HG03097 (cell line): ENCODE data around the gene CYP3A4.
"Not testable (repeated sequence)": the region's sequence is repeated elsewhere in the genome, so short reads cannot be mapped to it uniquely, and the experiment has no call there.

Experiments
- ATAC-seq: cut with Tn5 transposase; IDR thresholded peaks from one replicate; pipeline ENCODE4 v1.9.1; 2021; ENCODE audit not compliant: unreplicated experiment, low FRiP score

The CYP3A4 gene

DNA sequence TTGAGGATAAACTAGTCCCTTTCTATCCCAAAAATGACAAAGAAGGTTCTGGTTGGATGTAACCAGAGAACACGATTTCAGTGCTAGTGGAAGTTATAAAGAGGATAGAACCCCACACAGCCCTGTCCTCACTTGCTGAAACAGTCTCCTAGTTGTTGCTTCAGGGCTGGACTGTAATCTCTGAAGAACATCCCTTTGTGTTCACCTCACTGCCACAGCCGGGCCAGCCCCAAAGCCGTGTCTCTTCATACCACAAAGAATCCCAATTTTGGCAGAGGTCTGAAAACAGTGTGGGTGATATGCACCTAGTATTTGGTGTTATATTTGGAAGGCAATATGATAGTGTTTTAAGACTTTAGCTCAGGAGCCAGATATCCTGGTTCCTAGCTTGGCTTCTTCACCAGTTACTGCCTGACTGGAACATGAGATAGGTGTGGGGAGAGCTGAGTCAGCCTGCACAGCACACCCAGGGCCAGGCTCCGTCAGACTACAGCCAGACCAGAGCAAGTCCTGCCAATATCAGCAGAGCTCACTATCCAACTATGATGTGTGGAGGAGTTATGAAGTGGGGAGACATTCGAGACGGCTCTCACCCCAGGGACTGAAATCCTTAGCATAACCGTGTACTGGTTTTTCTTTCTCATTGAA lies 21.2 kb downstream of the CYP3A4 start:
- no peak for ATAC-seq

DNA sequence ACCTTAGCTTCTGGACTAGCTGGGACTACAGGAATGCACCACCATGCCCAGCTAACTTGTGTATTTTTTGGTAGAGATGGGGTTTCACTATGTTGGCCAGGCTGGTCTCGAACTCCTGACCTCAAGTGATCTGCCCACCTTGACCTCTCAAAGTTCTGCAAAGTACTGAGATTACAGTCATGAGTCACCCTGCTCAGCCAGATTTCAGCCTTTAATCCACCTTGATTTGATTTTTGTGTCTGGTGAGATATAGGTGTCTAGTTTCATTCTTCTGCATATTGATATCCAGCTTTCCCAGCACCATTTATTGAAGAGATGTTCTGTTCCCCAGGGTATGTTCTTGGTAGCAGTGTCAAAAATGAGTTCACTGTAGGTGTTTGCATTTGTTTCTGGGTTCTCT lies 28.9 kb downstream of the CYP3A4 start:
- ATAC-seq: no peak

DNA sequence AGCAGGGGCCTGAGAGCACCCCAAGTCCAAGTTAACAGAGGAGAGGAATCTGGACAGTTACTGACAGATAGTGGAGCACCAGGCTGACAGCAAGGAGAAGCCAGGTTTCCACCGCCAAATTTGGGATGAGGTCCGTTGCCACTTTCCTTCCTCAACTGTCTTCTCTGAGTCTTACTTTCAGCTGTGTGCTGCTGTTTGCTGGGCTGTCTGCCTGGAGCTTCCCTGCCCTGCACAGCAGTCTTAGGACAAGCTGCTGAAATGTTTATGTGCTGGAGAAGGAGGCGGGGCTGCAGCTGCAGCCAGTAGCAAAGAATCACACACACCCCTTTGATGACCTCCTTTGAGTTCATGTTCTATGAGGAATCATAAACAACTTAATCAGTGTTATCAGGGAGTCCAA lies 31.6 kb downstream of the CYP3A4 start:
- no peak for ATAC-seq

DNA sequence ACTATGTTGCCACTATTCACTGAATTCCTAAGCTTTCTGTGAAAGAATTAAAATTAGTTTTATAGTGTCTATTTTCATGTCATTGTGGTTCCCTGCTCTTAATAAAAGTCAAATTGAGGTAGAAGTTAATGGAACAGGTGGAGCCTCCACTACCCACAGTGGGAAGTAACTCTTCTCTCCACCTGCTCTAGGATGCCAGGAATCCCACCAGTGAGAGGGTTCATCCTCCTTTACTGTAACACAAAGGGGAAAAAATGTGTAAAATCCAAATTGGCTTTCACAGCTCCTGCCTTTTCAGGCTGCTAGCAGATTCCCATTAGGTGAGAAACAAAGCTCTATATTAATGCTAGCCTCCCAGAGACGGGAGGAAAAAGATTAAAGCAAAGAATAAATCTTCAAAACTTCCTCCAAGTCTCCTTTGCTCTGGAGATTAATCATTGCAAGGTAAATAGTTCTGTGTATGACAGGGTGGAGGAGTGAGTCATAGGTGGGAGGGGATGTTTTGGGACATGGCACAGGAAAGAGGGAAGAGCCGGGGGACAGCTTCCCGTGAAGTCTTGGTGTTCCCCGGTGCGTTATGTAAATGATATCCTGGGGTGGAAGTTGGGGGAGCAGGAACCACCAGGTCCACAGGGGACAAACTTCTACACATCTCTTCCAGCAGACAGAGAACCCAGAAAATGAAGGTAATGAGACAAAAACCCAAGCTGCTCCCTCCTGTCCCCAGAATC lies 32.5 kb downstream of the CYP3A4 start:
- not testable (repeated sequence) for ATAC-seq

DNA sequence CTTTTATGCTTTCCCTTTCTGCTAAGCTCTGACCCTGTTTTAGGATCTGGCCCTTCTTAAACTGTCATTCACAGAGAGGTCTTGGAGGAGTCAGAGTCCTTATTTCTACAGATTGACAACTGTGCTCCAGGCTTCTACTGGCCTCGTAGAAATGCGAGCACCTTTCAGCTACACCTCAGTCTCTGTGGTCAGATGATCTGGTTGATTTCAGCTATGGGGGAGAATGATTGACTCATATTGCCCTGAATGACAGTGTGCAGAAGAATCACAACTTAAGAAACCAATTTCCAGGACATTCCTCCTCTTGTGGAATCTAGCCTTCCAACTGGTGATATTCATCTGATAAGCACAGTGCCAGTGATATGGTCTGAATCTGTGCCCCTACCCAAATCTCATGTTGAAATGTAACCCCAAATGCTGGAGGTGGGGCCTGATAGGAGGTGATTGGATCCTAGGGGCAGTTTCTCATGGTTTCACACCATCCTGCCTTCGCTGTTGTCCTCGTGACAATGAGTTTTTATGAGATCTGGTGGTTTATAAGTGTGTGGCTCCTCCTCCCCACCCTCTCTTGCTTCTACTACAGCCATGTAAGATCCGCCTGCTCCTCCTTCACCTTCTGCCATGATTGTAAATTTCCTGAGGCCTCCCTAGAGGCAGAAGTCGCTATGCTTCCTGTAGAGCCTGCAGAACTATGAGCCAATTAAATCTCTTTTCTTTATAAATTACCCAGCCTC lies 35.0 kb downstream of the CYP3A4 start:
- ATAC-seq: no peak

DNA sequence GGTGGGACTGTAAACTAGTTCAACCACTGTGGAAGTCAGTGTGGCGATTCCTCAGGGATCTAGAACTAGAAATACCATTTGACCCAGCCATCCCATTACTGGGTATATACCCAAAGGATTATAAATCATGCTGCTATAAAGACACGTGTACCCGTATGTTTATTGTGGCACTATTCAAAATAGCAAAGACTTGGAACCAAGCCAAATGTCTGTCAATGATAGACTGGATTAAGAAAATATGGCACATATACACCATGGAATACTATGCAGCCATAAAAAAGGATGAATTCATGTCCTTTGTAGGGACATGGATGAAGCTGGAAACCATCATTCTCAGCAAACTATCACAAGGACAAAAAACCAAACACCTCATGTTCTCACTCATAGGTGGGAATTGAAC lies 37.1 kb downstream of the CYP3A4 start:
- not testable (repeated sequence) for ATAC-seq

DNA sequence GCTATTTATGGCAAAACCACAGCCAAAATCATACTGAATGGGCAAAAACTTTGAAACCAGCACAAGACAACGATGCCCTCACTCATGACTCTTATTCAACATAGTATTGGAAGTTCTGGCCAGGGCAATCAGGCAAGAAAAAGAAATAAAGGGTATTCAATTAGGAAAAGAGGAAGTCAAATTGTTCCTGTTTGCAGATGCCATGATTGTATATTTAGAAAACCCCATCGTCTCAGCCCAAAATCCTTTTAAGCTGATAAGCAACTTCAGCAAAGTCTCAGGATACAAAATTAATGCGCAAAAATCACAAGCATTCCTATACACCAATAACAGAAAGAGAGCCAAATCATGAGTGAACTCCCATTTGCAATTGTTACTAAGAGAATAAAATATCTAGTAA lies 38.6 kb downstream of the CYP3A4 start:
- not testable (repeated sequence) for ATAC-seq

DNA sequence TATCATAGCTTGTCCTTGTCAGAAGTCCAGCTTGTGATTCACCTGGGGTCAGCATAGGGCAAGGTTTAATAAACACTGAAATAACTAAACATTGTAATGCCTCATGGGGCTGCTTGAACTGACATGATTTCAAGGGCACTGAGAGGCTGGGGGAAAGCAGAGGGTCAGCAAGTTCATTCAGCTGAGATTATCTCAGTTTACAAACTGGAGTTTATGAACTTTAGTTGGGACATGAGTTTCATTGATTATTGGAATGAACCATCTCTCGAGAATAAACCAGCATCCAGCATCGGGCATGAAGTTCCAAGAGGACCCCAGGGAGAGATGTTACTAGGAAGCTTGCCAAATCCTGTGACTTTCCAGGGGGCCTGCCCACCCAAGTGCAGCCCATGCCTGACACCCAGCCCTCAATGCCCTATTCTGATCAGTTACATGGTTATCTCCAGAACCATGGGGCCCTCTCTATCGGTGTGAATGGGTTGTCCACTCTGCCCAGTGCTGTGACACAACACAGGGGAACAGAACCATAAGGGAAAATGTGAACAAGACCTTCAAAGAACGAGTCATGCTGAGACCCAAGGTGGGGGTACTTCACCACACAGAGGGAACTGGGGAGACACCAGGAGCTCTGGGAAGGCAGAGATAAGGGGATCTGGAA lies 41.1 kb downstream of the CYP3A4 start:
- ATAC-seq: no peak

DNA sequence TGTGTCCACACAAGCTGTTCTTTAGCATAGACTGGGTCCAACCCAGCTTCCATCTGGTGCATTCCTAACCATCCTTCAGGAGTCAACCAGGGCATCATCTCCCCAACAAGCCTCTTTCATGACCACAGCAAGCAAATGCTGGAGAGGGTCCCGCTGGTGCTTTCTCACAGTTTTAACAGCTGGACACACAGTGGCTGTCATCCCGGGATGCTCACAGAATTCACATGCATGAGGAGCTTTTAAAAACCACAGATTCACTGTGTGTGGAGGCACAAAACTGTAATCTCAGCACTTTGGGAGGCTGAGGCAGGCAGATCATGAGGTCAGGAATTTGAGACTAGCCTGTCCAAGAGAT lies 42.6 kb downstream of the CYP3A4 start:
- no peak for ATAC-seq

DNA sequence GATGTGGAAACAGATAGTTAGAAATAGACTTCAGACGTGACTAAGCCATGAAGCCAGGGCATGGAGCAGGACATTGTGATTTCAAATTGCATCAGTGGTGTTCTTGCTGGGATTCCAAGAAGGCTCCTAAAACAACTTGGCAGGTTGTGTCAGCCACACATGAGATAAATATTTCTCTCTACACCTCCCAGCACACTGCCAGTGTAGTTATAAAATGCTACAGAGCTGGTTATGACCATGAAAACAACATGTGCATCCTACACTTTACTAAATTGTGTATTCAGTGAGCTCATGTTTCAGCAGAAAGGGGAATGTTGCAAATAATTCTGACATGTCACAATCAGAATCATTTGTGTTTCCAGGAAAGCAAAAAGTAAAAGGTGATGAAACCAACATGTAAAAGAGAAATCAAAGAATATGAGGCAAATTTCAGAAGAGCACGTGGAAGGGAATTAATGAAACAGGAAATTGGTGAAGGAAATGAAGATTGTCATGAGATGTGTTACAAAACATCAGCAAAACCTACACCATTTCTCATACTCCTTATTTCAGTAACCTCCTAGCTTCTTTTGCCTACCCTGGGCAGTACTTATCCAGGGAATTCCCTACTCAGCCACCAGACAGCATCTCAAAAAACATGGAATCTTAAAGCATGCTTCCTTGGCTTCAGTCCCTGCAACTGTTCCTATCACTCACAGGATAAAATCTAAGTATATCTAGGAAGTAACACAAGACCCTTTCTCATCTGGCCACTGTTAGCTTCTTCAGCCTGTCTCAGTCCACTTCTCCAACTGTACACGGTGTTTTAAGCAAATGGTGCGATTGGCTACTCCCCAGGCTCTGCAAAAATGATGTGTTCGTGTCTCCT lies 43.2 kb downstream of the CYP3A4 start:
- no peak for ATAC-seq

DNA sequence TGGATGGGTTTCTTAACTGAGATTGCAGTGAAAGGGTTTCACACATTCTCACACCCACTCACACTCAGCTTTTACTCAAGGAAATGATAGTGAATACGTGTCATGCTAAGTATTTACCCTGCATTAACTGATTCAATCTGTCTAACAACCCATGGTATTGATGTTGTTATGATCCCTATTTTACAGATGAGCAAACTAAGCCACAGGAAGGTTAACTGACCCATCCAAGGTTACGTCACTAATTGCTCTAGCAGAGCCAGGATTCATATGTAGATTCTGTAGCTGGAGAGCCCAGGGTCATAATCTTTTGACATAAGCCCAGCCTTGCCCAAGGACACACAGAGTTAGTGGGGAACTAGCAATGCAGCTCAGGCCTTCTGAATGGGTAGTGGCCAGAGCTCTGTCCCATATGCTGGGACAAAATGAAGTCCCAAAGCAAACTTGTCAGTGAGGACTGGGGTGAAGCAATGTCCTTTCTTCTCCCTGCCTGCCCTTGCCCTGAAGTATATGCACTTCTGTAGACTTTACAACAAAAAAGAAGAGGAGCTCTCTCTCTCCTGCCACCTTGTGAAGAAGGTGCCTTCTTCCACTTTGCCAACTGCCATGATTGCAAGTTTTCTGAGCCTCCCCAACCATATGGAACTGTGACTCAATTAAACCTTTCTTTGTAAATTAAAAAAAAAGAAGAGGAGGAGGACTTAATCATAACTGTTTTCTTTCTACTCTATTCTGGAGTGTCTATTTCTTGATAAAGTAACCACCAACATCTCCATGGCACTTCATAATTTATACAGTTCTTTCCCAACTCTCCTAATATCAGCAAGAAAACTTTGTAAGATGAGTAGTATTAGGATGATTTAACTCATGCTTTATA lies 44.0 kb downstream of the CYP3A4 start:
- no peak for ATAC-seq

DNA sequence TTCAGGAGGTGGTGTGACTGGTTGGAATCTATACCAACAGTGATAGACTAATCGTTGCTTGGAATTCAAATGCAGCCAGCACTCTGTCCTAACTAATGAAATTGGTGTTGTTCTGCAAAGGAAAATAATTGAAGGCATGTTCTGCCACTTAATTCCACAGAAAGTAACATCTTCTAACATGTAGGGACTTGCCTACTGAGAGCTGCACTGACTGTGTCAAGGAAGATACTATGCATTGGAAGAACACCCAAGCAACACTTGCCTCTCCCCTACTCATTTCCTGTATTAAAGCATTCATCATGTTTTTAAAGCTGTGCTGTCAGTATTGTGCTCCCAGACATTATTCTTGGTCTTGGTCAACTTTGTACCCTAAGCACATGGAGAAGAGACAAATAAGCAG lies 46.3 kb downstream of the CYP3A4 start:
- ATAC-seq: no peak

DNA sequence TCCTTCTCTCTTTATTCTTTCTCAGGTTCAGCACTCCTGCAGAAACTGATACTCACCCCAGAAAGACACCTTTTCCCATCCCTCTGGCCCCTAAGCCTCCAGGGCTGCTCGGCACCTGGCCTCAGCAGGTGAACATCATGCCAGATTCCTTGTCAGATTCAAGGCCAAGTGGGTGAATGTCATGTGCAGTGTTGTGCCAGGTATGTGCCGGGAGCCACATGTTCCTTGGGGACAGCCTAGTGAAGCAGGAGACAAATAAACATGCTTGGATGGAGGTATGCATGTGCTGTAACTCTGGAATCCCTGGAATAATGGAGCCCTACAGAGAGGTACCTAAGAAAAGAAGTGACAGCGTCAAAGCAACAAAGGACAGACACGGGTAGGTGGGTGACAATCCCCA lies 47.3 kb downstream of the CYP3A4 start:
- ATAC-seq: not testable (repeated sequence)

DNA sequence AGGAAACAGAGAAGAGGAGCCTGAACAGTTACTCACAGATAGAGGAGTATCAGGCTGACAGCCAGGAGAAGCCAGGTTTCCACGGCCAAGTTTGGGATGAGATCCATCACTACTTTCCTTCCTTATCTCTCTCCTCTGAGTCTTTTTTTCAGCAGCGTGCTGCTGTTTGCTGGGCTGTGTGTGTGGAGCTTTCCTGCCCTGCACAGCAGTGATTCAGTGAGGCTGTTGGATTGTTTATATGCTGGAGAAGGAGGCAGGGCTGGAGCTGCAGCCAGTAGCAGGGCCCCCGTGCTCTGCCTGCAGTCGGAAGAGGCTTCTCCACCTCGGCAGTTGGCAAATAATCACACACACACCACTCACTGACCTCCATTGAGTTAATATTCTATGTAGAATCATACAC lies 49.0 kb downstream of the CYP3A4 start, which contains the start of gene CYP3A7:
TSS of gene CYP3A7 (minus strand) at position 210 of the 400 bp plus-strand sequence. CDS start at position 107, 103 bp downstream.
- ATAC-seq: no peak

DNA sequence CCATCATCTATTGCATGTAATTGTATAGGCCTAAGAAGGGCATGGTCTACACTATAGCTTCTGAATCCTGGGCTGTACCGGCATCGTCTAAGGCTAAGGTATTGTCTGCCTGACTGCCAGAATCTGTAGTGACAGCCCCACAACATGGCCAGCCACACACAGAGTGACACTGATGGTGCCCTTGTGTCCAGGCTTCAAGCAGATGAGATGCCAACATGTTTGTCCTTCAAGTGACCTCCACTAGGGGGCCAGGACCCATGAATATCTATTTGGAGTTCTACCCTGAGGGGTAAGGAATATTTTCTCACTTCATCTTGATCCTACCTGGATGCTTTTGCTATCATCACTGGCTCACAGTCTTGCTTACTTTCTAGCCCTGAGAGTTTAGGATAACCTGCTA lies 50.5 kb downstream of the CYP3A4 start:
- ATAC-seq: no peak

DNA sequence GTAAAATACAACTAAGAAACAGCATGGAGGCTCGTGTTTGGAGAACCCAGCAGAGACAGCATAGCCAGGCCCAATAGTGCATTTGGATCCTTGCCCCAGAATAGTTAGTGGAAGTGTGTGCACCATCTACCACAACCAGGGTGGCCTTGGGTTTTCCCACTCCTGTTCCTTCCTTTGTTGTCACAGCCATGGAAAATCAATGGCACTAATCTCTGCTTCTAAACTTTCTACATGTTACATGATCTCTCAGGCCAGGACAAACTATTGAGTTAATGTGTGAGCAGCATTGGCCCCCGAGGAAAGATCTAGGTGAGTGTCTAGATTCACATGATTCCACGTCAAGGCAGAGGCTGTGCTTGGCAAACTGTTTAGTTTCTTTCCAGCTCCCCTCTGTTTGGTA lies 51.0 kb downstream of the CYP3A4 start:
- ATAC-seq: no peak

DNA sequence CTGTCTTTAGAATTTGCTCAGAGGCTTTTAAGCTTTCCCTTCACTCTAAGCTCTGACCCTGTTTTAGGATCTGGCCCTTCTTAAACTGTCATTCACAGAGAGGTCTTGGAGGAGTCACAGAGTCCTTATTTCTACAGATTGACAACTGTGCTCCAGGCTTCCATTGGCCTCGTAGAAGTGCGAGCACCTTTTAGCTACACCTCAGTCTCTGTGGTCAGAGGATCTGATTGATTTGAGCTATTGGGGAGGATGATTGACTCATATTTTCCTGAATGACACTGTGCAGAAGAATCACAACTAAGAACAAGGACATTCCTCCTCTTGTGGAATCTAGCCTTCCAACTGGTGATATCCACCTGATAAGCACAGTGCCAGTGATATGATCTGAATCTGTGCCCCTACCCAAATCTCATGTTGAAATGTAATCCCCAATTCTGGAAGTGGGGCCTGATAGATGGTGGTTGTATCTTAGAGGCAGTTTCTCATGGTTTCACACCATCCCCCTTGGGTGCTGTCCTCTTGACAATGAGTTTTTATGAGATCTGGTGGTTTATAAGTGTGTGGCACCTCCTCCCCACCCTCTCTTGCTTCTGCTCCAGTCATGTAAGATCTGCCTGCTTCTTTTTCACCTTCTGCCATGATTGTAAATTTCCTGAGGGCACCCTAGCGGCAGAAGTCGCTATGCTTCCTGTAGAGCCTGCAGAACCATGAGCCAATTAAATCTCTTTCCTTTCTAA lies 52.2 kb downstream of the CYP3A4 start:
- ATAC-seq: no peak

DNA sequence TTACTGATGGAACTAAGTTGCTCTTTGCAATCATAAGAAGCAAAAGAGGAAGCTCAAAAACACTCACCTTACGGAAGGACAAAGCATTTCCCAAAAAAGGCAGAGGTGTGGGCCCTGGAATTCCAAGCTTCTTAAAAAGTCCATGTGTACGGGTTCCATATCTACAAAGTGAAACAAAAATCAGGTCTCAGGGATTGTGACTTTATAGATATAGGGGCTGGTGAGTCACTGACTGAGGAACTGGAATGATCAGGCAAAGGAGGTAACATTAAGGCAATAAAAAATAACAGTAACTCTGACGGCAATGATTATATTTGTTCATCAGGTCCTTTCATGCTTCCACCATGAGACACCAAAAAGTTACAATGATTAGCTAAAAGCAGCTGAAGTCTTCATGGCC lies 53.0 kb downstream of the CYP3A4 start:
- no peak for ATAC-seq
